A549 (cell line): ENCODE data around the gene KCNC2.

Experiments used
- ATOH8 ChIP-seq: fragments of 250-450 bp; sonication (Bioruptor Pico); IDR thresholded peaks from 2 replicates; pipeline ENCODE4 v1.5.0; 2020; ENCODE audit warnings: low read depth, mild to moderate bottlenecking, moderate library complexity
- CHD2 ChIP-seq: fragments of 150-350 bp; IDR thresholded peaks from 2 replicates; pipeline ENCODE4 v1.6.1; 2014; ENCODE audit warnings: low read length; ENCODE audit not compliant: partially characterized antibody
- EP300 ChIP-seq, 2 experiments: fragments of >200 bp; sonication (Bioruptor Twin); formaldehyde crosslinking; IDR thresholded peaks; 2 replicates in 1 of 2; 3 replicates in 1 of 2; pipeline ENCODE4 v1.6.1; 2016 to 2017
- JUN ChIP-seq, 2 experiments: fragments of >200 bp; sonication (Bioruptor Twin); formaldehyde crosslinking; IDR thresholded peaks; 2 replicates in 1 of 2; 3 replicates in 1 of 2; pipeline ENCODE4 v1.6.1; 2016 to 2017
- MAFK ChIP-seq: fragments of 450-650 bp; IDR thresholded peaks from 2 replicates; pipeline ENCODE4 v1.6.1; 2014; ENCODE audit not compliant: partially characterized antibody
- MYC ChIP-seq: IDR thresholded peaks from 2 replicates; pipeline ENCODE4 v1.6.1; 2012; ENCODE audit warnings: mild to moderate bottlenecking, inconsistent platforms, low read length, improper control_type of control experiment, borderline replicate concordance
- POLR2A ChIP-seq: IDR thresholded peaks from 2 replicates; pipeline ENCODE4 v1.6.1; 2012; ENCODE audit warnings: mild to moderate bottlenecking, low read length
- RNF2 ChIP-seq: fragments of 200-600 bp; sonication (generic); IDR thresholded peaks from 2 replicates; pipeline ENCODE4 v1.6.1; 2016; ENCODE audit warnings: low read depth, mild to moderate bottlenecking, antibody characterized with exemption, moderate library complexity, borderline replicate concordance
- SREBF2 ChIP-seq: fragments of 450-650 bp; IDR thresholded peaks from 2 replicates; pipeline ENCODE4 v1.6.1; 2014; ENCODE audit warnings: mild to moderate bottlenecking, moderate library complexity
- TF ChIP-seq, protein P1 (sequence below): fragments of >200 bp; sonication (Bioruptor Twin); formaldehyde crosslinking; IDR thresholded peaks from 3 replicates; pipeline ENCODE4 v1.5.1; 2016
- TF ChIP-seq, protein P2 (sequence below): IDR thresholded peaks from 2 replicates; pipeline ENCODE4 v1.6.1; 2012

DNA sequence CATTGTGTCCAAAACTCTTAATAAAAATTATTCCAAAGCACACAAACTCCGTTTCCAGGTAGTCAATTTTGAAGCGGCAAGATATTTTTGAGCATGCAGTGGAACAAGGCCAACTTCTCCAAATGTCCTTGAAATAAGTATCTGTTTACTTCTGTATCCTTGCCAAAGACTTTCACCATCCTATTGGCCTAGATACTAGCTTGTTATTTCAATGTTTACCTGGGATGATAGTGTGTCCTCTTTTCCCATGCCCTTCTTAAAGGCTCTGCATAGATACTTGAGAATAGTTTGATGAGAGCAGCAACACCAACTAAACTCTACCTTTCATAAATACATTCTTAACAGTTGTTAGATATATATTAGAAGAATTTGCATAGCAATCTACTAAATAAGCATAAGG, 160.9 kb downstream of the KCNC2 start:
- TF ChIP-seq, protein P1, sequence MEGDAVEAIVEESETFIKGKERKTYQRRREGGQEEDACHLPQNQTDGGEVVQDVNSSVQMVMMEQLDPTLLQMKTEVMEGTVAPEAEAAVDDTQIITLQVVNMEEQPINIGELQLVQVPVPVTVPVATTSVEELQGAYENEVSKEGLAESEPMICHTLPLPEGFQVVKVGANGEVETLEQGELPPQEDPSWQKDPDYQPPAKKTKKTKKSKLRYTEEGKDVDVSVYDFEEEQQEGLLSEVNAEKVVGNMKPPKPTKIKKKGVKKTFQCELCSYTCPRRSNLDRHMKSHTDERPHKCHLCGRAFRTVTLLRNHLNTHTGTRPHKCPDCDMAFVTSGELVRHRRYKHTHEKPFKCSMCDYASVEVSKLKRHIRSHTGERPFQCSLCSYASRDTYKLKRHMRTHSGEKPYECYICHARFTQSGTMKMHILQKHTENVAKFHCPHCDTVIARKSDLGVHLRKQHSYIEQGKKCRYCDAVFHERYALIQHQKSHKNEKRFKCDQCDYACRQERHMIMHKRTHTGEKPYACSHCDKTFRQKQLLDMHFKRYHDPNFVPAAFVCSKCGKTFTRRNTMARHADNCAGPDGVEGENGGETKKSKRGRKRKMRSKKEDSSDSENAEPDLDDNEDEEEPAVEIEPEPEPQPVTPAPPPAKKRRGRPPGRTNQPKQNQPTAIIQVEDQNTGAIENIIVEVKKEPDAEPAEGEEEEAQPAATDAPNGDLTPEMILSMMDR: no peak
- TF ChIP-seq JUN (IDR thresholded peaks at IDR 0.05): no peak
- no peak for TF ChIP-seq MAFK
- TF ChIP-seq CHD2: no peak
- no peak for TF ChIP-seq ATOH8 (CRISPR knock-in tag)
- no peak for TF ChIP-seq POLR2A
- TF ChIP-seq RNF2: no peak
- TF ChIP-seq SREBF2: no peak
- TF ChIP-seq, protein P2, sequence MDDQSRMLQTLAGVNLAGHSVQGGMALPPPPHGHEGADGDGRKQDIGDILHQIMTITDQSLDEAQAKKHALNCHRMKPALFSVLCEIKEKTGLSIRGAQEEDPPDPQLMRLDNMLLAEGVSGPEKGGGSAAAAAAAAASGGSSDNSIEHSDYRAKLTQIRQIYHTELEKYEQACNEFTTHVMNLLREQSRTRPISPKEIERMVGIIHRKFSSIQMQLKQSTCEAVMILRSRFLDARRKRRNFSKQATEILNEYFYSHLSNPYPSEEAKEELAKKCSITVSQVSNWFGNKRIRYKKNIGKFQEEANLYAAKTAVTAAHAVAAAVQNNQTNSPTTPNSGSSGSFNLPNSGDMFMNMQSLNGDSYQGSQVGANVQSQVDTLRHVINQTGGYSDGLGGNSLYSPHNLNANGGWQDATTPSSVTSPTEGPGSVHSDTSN: no peak
- no peak for TF ChIP-seq EP300 (IDR thresholded peaks at IDR 0.05)
- TF ChIP-seq MYC: no peak
